ENCODE measurements around the gene FAM53A.
"Not testable (repeated sequence)": the region's sequence is repeated elsewhere in the genome, so short reads cannot be mapped to it uniquely, and the experiment has no call there.

The FAM53A gene

GRCh38 chr4:1658146-1658545 is 26.0 kb downstream of the FAM53A start:
- DNase-seq: no peak

- DNase-seq: no peak
Observed at GRCh38 chr4:1656986-1657385, 27.1 kb downstream of the FAM53A start.

GRCh38 chr4:1656132-1656531 is 28.0 kb downstream of the FAM53A start:
- no peak for DNase-seq

GRCh38 chr4:1655676-1656075 is 28.4 kb downstream of the FAM53A start:
- no peak for DNase-seq

GRCh38 chr4:1655081-1655480 is 29.0 kb downstream of the FAM53A start:
- no peak for DNase-seq

- no peak for DNase-seq
Observed at GRCh38 chr4:1654216-1654955, 29.7 kb downstream of the FAM53A start.

GRCh38 chr4:1653776-1654175 is 30.3 kb downstream of the FAM53A start:
- no peak for DNase-seq

GRCh38 chr4:1652088-1652487 is 32.0 kb downstream of the FAM53A start:
- no peak for DNase-seq

- no peak for DNase-seq
Observed at GRCh38 chr4:1651609-1652008, 32.5 kb downstream of the FAM53A start.

- DNase-seq: no peak
Observed at GRCh38 chr4:1648962-1649361, 35.2 kb downstream of the FAM53A start.

GRCh38 chr4:1647432-1647831 is 36.7 kb downstream of the FAM53A start:
- no peak for DNase-seq

- DNase-seq: no peak
Observed at GRCh38 chr4:1646690-1647089, 37.4 kb downstream of the FAM53A start.

- no peak for DNase-seq
Observed at GRCh38 chr4:1644891-1645657, 39.0 kb downstream of the FAM53A start.

GRCh38 chr4:1643971-1644735 is 40.0 kb downstream of the FAM53A start:
- DNase-seq: no peak

GRCh38 chr4:1642196-1642951 is 41.7 kb downstream of the FAM53A start:
- DNase-seq: no peak

- DNase-seq: no peak
Observed at GRCh38 chr4:1641671-1642070, 42.4 kb downstream of the FAM53A start.

- not testable (repeated sequence) for DNase-seq
Observed at GRCh38 chr4:1640716-1641503, 43.2 kb downstream of the FAM53A start.

GRCh38 chr4:1640190-1640589 is 43.9 kb downstream of the FAM53A start:
- no peak for DNase-seq

- no peak for DNase-seq
Observed at GRCh38 chr4:1639299-1639868, 44.7 kb downstream of the FAM53A start.

GRCh38 chr4:1638873-1639272 is 45.2 kb downstream of the FAM53A start:
- DNase-seq: no peak

GRCh38 chr4:1638272-1638598 is 45.9 kb downstream of the FAM53A start:
- DNase-seq: no peak
